CD4-positive, alpha-beta T cell treated with Interferon alpha-2 for 1 hour (primary cell): ENCODE results near the gene VCAN.

ENCODE experiments used
- DNase-seq, 2 donors: peaks; one replicate each; pipeline ENCODE4 v3.0.0-alpha.2; 2020 to 2022

VCAN gene

DNA sequence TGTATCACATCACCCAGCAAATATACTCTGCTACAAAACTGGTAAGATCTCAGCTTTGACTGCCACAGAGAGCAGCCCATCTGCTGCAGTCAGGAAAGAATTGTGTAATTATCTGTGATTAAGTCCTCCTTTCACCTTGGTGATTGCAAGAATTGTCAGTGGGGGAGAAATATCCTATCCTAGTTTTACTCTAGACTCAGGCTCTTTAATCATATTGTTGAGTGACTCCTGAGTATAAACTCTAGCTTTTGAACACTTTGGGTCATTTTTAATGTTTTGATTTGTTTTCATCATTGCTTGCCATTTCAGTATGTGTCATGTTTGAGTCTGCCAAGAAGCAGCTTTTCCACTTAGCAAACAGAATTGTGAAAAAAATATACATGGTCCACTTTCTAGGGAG, 32.1 kb downstream of the VCAN start:
- DNase-seq = no peak

DNA sequence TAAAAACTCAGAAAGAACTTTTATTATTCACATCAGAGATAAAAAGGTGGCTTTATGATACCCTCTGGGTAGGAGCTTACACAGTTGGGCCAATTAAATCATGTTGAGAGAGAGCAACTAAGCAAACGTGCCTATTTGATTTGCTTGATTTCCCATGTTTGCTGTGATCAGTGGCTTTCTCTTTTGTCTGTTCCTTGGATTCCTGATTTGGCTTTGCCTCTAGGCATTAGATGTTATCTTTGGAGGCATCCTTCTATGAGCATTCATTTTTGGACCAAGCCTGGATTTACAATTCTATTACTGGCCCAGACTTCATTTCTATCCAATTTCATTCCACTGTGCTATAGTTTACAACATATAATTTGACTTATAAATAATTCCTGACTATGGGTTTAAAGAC, 35.9 kb downstream of the VCAN start:
- no peak for DNase-seq

DNA sequence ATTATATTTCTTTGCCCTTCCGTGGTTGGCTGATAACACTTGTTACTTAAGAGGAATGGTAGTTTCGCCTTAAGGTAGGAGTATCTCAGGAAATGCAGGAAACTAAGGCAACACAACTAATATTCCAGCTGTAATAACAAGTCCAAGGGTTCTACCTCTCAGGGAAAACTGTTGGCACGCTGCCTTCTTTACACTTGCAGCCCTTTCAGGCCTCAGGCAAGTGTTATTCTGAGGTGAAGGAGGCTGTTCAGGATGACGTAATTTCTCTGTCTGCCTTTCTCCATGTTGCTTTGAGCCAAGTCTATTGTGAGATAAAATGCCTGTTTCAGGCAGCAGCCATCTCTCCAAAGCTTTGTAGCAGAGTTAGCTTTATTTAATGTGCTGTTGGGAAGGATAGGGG, 38.0 kb downstream of the VCAN start:
- no peak for DNase-seq

DNA sequence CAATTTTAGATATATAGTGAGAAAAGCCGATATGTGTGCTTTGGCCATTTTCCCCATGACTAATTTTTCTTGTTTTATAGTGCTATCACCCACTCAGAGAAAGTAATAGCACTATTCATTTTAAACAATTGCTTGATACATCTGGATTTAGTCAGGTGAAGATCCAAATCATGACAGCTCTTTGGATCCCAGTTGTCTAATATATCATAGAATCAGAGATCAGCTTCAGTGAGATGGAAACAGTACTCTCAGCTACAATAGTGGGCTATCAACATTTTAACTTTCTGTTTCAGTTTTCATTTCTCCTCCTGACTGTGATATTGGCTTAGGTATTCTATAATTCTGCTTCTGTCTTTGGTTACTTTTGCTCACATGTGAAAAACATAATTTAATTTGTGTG, 38.7 kb downstream of the VCAN start:
- DNase-seq = no peak

DNA sequence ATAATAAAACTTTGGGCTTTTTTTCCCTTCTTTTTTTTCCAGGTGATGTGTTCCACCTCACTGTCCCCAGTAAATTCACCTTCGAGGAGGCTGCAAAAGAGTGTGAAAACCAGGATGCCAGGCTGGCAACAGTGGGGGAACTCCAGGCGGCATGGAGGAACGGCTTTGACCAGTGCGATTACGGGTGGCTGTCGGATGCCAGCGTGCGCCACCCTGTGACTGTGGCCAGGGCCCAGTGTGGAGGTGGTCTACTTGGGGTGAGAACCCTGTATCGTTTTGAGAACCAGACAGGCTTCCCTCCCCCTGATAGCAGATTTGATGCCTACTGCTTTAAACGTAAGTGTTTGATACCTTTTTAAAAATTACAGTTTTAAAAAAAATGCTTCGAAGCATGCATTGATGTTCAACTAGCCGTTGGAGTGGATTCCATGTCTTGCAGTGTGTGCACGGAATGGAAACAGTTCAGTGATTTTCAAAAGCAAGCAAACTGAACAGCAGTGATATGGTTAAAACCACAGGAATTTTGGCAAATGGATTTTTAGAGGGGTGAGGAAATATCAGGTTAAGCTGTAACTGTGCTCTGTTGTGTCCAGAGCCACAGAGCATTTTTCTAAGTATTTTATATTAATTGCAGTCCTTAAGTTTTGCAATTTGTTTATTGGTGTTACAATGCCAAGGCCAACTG, 40.7 kb downstream of the VCAN start:
- DNase-seq = no peak

DNA sequence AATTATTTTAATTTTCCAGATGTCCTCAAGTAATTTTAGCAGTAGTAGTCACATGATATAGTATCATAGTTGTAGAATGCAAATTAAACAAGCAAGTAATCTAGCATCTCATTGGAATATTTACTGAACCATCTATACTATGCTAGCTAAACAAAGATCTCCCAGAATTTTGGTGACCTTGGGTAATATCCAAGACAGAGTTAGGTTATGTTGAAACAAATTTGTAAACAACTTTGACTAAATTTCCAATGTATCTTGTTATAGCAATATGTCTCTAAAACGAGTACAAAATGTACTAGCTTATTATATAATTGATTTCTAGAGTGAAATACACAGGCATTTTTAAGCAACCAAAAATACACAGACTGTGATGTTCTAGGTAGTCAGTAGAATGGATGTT, 41.5 kb downstream of the VCAN start:
- DNase-seq = no peak

DNA sequence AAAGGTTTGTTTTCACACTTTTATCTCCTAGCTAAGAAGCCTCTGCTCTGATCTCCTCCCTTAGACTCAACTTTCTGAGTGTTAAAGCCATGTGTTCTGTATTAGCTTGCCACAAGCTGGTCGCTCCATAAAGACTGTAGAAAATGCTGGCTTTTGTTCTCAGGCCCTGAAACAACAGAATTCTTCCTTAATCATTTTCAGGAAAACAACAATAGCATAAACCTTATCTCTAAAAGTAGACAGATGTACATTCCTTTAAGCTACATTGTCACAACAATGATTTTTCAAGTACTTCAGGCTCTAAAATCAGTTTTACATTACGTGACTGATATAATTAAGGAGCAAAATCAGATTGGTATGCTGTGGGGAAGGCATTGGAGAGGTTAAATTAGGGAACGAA, 41.9 kb downstream of the VCAN start:
- no peak for DNase-seq

DNA sequence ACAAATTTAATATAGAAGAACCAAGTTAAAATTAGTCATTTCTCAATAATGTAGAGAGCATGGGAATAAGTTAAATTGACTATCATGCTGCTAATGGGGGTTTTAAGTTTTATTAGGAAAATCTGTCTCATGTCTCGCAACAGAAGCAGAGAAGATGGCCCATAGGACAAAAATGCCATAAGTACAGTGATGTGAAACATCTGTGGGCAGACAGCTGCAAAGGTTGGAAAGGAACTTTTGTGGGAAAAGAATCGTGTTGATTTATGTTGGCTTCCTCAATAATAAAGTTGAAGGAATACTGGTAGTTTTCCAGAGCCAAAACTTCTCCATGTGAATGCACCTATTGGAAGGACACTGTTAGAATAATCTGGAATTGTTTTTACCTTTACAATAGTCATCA, 44.8 kb downstream of the VCAN start:
- no peak for DNase-seq

DNA sequence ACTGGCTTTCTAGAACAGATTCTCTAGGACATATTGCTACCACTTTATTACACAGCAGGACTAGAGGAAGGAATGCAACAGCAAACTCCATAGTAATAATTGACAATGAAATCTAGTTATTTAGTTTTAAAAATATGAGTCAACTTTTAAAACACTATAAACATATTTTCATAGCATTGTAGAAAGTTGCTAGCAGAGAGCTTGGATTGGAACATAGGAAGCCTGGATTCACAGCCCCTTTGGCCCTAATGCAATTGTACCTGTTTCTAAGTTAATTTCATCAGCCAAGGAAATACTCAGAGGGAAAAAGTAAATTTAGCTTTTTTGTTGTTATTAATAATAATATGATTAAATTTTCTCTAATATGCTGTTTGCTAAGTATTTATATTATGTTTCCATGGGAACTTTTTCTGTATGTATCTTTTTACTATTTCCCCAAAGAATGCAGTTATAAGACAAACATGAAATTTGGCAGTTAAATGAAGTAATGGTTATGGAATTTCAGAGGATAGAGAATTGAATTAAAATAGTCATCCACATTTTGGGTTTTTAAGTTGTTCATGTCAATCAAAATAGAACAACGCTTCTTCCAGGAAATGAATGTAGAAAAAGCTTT, 45.6 kb downstream of the VCAN start:
- no peak for DNase-seq

DNA sequence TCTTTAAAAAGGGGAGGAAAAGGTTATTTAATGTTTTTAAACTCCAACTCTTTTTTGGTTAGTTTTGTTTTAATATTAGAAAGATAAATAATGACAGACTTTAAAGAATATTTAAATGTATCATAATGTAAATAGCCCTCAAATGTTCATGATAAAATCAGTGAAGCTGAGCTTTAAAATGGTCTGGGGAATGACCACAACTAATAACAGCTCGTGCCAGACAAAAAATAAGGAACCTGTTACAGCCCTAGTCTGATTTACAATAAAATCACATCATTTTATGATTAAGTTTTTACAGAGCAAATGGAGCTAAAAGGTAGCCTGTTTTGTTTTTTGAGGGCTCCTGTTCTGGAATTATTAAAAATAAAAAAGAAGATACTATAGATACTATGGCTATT, 46.1 kb downstream of the VCAN start:
- no peak for DNase-seq

DNA sequence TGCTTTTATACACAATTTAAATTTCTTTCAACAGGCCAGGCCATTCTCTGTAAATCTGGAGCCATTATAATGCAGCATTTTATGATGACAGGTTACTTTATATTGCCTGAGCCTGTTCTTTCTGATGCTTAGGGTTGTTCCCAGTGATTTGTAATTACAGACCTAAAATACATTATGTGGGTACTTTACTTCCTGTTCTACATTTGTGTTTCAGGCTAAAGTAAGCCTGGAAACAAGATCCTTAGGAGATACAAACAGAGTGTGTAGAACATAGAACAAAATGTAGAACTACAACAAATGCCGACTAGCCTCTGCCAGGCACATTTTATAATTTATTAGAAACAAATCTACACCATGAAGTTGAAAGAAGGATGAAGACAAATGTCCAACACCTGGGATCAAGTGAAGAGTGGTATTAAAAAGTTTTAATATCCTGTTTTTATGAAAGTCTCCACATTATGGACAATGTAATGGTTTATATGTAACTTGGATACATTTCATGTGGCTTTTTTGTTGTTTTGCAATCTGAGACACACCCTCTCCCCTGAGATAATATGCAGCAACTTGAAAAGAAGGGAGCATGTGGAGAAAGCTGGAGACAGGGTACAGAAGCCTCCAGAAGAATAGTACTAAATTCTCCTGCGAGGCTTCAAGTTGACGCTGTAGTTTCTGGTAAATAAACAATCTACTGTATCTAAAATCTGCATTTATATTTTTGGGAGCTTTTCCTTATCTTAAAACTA, 46.9 kb downstream of the VCAN start:
- DNase-seq = no peak

DNA sequence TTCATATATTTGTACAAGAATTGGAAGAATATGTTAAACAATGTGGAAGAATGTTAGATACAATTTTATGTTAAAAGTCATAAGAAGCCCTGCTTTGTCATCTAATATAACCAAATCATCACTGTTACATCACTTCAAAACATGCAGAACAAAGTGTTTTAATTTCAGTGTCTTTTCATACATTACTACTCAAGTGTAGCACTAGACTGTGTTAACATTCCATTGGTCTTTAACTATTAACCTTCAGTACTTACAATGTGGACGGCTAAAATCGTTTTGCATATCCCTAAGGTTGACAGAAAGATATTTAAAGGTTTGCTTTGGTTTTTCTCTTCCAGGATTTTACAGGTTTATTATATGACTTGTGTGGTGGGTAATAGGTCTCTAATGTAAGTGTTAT, 50.9 kb downstream of the VCAN start:
- DNase-seq = no peak

DNA sequence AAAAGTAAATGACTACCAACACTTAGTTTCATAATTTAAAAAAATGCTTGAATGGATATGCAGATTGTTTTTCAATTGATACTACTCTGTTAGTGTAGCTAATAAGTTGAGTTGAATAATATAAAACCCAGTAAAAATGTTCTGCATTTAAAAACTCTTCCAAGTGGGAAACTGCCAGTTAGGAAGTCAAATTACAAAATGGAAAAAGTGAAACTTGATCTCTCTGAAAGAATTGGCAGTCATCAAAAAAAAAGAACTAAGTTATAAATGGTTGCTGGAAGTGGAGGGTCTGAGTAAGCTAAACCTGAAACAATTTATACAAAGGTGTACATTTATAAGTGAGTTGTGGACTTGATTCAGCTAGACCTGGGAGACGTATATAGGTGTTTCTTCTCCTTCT, 52.4 kb downstream of the VCAN start:
- no peak for DNase-seq

DNA sequence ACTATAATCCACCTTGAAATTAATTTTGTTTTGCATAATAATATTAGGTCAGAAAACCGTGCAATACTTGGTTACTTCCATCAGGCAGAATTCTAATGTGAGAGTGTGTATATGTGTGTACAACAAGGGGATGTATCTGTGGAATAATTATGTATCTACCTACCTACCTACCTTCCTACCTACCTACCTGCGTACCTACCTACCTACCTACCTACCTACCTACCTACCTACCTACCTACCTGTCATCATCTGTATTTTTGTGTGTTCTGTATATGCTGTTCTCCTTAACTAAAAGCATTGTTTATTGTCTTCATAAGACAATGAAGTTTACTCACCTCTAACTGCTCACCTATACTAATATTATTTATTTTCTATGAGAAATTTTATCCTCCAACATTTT, 52.8 kb downstream of the VCAN start:
- no peak for DNase-seq

DNA sequence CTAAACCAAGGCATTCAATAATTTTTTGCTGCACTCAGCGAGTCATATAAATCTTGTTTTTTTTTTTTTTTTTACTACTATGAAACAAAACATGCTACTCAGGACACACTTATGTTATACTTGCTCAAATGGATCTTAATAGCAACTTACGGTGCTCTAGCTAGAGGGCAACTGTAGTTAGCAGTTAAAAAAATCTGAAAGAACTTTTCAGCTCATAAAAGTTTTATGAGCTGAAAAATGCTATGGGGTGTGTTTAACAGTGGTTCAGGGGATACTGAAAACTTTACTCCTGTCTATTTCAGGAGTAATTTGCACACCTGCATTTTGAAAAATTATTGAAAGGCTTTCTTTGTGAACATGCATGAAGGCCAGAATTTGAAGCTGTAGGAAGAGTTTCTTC, 53.4 kb downstream of the VCAN start:
- no peak for DNase-seq

DNA sequence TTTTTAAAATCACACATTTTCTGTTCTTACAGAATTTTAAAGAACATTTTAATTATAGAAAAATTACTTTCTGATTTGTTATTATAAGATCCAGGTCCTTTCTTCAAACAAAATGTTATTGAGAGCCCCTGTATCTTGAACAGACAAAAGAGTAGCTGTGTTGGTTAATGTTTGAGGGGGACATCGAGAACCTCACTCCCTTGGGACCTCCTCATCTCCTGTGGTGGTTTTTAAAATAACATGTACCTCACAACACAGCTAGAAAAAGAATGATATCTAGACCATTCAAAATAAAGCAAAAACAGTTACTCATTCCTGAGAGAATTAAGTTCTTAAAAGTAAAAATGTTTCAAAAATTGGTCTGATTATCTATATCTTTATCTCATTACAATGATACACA, 54.7 kb downstream of the VCAN start:
- DNase-seq = no peak

DNA sequence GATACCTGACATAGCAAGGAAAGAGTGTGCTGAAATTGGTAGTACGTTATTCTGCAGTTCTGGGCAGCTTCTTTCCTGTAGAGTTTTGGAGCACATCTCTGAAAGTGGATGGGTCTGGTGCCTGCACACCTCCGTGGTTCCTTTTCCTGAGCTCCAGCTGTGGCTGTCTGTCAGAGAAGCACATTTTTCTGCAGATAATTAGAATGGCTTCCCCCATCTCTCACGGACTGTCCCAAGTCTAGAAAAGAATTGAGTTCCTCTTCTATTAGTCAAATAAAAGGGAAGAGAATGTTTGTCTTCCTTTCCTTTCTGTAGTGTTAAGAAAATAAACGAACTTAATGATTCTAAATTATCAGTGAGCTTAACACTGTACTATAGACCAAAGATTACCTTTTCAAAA, 55.7 kb downstream of the VCAN start:
- DNase-seq = no peak

DNA sequence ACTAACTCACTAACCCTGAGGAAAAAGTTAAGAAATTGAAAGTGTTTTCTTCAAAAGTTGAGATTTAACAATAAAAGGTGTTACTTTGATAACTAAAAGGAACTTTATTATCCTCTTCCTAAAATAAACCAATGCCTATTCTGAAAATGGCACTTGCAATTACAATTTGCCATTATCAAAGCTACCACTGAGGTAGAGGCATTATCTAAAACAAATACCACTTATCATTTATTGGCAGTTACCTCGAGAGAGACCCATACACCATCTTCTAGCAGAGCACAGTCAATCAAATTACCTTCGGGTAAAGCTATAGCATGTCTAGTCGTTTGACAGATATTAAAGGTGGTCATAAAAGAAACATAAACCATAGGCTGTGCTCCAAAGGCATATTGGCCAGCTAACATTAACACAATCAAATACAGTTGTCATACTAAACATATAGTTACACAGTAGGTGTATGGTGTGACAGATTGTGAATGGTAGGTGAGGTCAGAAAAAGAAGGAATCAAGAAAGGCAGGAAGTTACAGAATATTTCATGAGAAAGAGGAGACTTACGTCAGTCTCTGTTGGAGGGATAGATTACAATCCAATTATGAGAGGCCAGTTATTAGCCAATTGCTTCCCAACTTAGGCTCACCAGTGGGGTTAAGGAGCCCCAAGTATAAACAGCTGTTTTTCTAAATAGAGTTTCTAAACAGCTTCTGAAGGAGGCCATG, 56.3 kb downstream of the VCAN start:
- DNase-seq = no peak

DNA sequence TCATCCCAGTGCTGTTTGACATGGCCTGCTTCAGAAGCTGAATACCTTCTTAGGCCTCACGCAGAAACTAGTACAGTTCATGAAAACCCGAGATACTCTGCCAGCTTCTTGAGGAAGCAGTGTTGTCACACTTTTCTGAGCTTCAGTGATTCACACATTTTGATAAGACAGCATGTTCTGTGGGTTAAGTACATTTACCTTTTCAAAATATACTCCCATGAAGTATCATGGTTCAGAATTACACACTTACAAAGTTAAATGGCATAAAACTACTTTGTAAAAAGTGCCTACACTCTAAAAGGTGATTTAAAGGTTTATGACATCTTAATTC, 56.9 kb downstream of the VCAN start:
- no peak for DNase-seq

DNA sequence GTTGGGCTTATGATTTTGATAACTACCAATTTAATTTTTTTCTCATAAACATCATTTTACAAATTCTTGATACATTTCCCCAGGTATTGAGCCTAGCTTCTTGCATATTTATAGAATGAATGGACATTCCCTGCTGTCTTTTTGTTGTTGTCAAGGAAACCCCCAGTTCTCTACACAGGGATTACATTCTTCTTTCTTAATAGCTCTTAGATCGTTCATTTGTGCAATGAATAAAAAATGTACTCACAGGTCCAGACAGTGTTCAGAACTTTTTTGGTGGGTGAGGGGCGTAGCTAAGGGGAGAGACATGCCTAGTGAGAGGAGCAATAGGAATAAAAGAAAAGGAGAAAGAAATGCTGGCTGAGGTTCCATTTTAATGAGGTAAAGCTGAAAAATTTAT, 58.6 kb downstream of the VCAN start:
- DNase-seq = no peak

DNA sequence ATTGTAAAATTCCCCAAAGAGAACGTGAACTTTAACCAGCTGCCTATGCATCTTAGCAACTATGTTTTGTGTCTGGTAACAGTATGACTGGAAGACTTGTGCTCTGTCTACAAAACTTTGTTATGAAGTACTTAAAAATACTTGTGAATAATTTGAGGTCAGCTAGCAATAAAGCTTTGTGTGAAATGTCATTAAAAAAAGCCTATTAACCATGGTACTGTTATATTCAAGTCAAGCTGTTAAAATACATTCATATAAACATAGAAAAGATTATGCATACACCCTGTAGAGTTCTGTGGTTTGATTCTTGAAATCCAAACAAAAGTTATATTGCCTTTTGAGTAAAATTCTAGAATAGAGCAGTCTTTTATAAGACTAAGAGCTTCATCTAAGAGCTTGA, 60.1 kb downstream of the VCAN start:
- DNase-seq = no peak

DNA sequence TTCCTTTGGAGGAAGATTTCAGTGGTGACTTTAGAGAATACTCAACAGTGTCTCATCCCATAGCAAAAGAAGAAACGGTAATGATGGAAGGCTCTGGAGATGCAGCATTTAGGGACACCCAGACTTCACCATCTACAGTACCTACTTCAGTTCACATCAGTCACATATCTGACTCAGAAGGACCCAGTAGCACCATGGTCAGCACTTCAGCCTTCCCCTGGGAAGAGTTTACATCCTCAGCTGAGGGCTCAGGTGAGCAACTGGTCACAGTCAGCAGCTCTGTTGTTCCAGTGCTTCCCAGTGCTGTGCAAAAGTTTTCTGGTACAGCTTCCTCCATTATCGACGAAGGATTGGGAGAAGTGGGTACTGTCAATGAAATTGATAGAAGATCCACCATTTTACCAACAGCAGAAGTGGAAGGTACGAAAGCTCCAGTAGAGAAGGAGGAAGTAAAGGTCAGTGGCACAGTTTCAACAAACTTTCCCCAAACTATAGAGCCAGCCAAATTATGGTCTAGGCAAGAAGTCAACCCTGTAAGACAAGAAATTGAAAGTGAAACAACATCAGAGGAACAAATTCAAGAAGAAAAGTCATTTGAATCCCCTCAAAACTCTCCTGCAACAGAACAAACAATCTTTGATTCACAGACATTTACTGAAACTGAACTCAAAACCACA, 67.4 kb downstream of the VCAN start:
- peak in 1 of 2 donors; percentile 3 for DNase-seq

DNA sequence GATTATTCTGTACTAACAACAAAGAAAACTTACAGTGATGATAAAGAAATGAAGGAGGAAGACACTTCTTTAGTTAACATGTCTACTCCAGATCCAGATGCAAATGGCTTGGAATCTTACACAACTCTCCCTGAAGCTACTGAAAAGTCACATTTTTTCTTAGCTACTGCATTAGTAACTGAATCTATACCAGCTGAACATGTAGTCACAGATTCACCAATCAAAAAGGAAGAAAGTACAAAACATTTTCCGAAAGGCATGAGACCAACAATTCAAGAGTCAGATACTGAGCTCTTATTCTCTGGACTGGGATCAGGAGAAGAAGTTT, 67.9 kb downstream of the VCAN start:
- DNase-seq = no peak

DNA sequence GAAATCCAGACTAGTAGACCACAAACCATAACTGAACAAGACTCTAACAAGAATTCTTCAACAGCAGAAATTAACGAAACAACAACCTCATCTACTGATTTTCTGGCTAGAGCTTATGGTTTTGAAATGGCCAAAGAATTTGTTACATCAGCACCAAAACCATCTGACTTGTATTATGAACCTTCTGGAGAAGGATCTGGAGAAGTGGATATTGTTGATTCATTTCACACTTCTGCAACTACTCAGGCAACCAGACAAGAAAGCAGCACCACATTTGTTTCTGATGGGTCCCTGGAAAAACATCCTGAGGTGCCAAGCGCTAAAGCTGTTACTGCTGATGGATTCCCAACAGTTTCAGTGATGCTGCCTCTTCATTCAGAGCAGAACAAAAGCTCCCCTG, 68.6 kb downstream of the VCAN start:
- no peak for DNase-seq
